GM12872 (cell line): ENCODE data around the gene GNAQ.

Experiments
- CTCF ChIP-seq: IDR thresholded peaks from 3 replicates; pipeline ENCODE4 v1.5.1; 2011; ENCODE audit warnings: low read depth, mild to moderate bottlenecking, low read length, moderate library complexity; ENCODE audit not compliant: insufficient read depth

GNAQ gene

GRCh38 chr9:77798140-77798539 is 233.5 kb downstream of the GNAQ start:
- TF ChIP-seq CTCF, result no peak

GRCh38 chr9:77794985-77795384 is 236.6 kb downstream of the GNAQ start:
- no peak for TF ChIP-seq CTCF

- no peak for TF ChIP-seq CTCF
Measured at GRCh38 chr9:77793849-77794248, 237.8 kb downstream of the GNAQ start.

GRCh38 chr9:77789891-77790290 is 241.7 kb downstream of the GNAQ start:
- no peak for TF ChIP-seq CTCF

GRCh38 chr9:77785341-77785740 is 246.3 kb downstream of the GNAQ start:
- no peak for TF ChIP-seq CTCF

DNA sequence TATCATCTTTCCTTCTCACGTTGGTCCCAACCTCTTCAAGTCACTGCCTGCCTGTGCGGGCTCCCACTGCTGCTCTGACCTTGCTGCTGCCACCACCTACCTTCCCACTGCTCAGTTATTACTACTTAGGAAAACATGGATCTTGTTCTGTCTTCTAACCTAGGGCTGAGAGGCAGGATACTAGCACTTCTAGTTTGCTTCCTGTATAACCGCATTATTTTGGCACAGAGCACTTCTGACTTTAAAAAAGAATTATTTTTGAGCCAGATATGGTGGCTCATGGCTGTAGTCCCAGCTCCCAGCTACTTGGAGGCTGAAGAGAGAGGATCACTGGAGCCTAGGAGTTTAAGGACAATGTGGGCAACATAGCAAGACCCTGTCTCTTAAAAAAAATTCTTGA is 248.1 kb downstream of the GNAQ start:
- TF ChIP-seq CTCF, result no peak

- no peak for TF ChIP-seq CTCF
Measured at GRCh38 chr9:77779010-77779409, 252.6 kb downstream of the GNAQ start.

GRCh38 chr9:77773381-77773780 is 258.2 kb downstream of the GNAQ start:
- no peak for TF ChIP-seq CTCF
